ENCODE data around the gene EXOSC2.

Gene EXOSC2

GRCh38 chr9:130698514-130698913 is 4.9 kb downstream of the EXOSC2 start:
- H3K36me3 ChIP-seq (ENCODE audit: control insufficient read depth in 1 of 2, insufficient read depth in 2 of 2, low read length in 2 of 2): peaks cover 50% of the 10 kb centered on the region in 2 donors
- peaks cover 0 to 26% of the 10 kb centered on the region in 2 donors for H3K4me1 ChIP-seq (ENCODE audit: control insufficient read depth in 1 of 2, insufficient read depth in 2 of 2, low read length in 2 of 2)
- no peak overlapping the region for H3K4me3 ChIP-seq (ENCODE audit: low read depth in 1 of 2, low read length in 2 of 2)
- H3K9me3 ChIP-seq (ENCODE audit: control insufficient read depth in 1 of 2, low read length in 2 of 2): no peaks in the 10 kb centered on the region
- no peak overlapping the region for H3K27ac ChIP-seq (ENCODE audit: low read length)
- no peaks in the 10 kb centered on the region for H3K27me3 ChIP-seq (ENCODE audit: low read depth, low read length)

DNA sequence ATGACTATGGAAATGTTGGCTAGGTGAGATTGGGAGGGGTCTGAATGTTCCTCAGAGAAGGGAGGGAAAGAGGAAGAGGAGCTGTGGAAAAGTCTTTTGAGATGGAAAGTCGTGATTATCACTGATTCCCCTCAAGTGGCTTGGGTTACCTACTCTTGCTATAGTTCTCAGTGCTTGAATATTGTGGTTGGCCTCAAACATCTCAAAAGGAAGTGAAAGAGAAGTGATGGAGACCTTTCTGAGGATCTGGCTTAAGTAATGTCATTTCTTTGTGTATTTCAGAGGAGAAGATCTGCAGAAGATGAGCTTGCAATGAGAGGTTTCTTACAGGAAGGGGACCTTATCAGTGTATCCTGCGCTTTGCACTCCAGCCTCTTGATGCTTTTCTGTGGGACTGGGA is 5.5 kb downstream of the EXOSC2 start:
- H3K27me3 ChIP-seq (ENCODE audit: low read depth, low read length): no peaks in the 10 kb centered on the region
- no peaks in the 10 kb centered on the region for H3K9me3 ChIP-seq (ENCODE audit: control insufficient read depth in 1 of 2, low read length in 2 of 2)
- no peak overlapping the region for H3K4me3 ChIP-seq (ENCODE audit: low read depth in 1 of 2, low read length in 2 of 2)
- H3K36me3 ChIP-seq (ENCODE audit: control insufficient read depth in 1 of 2, insufficient read depth in 2 of 2, low read length in 2 of 2): peaks cover 55% of the 10 kb centered on the region in 2 donors
- no peak overlapping the region for H3K27ac ChIP-seq (ENCODE audit: low read length)
- peaks cover 0 to 22% of the 10 kb centered on the region in 2 donors for H3K4me1 ChIP-seq (ENCODE audit: control insufficient read depth in 1 of 2, insufficient read depth in 2 of 2, low read length in 2 of 2)

DNA sequence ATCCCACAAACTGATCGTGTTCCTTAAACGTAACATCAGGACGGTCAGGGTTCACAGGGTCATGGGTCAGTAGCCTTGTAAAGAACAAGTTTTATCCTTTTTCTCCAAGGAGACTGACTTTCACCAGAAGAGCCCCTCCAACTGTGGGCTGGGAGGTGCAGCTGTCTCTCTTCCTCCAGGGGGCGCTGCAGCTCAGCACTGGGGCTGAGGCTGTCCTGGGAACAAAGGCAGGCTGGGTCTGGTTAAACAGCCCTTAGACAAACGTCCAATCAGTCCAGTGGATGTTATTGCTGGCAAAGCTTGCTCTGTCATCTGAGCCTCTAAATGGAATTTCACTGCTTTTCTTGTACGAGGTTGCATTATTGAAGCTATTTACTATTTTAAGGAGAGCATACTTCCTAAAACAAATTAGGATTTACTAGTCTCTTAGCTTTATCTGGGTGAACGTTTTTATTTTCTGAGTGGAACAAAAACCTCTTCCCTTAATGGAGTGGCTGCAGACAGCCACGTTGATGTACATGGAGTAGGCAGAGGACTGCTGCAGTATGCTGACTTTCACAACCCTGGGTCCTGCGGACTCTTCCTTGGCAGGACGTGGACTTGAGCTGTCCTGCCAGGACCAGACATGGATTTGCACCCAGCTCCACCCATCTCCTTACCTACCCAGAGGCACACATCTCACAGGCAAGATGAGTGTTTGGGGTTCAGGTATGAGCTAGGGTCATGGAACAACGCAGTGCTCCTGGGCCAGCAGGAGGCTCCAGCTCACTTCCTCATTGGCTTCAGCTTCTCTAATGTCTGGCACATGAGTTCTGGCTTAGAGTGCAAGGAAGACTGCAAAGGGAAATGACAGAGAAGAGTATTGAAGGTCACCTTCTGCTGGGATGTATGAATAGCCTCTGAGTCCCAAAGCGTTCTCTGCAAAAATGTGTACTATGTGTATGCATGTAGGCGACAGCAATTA is 7.8 kb downstream of the EXOSC2 start:
- peaks cover 0 to 7% of the 10 kb centered on the region in 2 donors for H3K4me1 ChIP-seq (ENCODE audit: control insufficient read depth in 1 of 2, insufficient read depth in 2 of 2, low read length in 2 of 2)
- H3K36me3 ChIP-seq (ENCODE audit: control insufficient read depth in 1 of 2, insufficient read depth in 2 of 2, low read length in 2 of 2): peaks cover 48 to 55% of the 10 kb centered on the region in 2 donors
- H3K9me3 ChIP-seq (ENCODE audit: control insufficient read depth in 1 of 2, low read length in 2 of 2): no peaks in the 10 kb centered on the region
- no peak overlapping the region for H3K4me3 ChIP-seq (ENCODE audit: low read depth in 1 of 2, low read length in 2 of 2)
- H3K27ac ChIP-seq (ENCODE audit: low read length): no peak overlapping the region
- H3K27me3 ChIP-seq (ENCODE audit: low read depth, low read length): no peaks in the 10 kb centered on the region

DNA sequence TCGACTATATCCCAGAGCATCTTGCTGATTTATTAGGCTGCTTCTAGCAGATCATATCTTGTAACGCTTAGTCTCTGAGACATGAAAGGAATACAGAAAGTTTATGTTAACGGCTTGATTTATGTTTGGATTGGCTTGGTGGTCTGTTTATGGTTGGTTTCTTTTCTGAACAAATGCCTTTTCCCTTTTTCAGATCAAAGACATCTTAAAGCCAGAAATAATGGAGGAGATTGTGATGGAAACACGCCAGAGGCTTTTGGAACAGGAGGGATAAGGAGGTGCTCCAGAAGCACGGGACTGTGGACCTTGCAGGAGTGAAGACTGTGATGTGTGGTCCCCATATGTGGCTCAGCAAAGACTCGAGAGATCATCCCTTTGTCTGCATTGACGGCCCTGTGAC is 9.9 kb downstream of the EXOSC2 start:
- Histone ChIP-seq H3K36me3 (ENCODE audit: control insufficient read depth in 1 of 2, insufficient read depth in 2 of 2, low read length in 2 of 2) (peaks cover 29 to 38% of the 10 kb centered on the region in 2 donors), H3K27ac (ENCODE audit: low read length) (no peak overlapping the region), H3K9me3 (ENCODE audit: control insufficient read depth in 1 of 2, low read length in 2 of 2) (no peaks in the 10 kb centered on the region)

DNA sequence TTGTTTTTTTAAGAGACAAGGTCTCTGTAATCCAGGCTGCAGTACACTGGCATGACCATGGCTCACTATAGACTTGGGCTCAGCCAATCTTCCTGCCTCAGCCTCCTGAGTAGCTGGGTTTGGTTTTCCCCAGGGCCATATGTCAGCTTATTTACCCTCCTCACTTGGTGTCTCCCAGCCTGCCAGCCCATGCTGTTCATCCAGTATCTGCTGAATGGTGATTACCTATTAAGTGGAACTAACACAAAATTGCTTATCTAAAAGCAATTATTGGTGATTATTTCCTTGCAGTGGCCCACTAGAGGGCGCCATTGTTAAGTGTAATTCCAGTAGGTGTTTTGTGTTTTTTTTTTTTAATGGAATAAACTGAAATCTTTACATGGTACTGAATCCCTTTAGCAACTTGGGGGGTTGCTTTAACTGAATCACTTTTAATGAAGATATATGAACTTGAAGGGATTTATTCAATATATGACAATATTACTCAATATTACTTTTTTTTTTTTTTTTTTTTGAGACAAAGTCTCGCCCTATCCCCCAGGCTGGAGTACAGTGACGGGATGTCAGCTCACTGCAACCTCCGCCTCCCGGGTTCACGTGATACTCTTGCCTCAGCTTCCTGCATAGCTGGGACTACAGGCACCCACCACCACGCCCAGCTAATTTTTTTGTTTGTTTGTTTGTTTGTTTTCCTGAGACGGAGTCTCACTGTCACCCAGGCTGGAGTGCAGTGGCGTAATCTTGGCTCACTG is 13.8 kb downstream of the EXOSC2 start:
- Histone ChIP-seq H3K27ac (ENCODE audit: low read length) (no peak overlapping the region), H3K27me3 (ENCODE audit: low read depth, low read length) (no peaks in the 10 kb centered on the region), H3K4me1 (ENCODE audit: control insufficient read depth in 1 of 2, insufficient read depth in 2 of 2, low read length in 2 of 2) (no peaks in the 10 kb centered on the region), H3K9me3 (ENCODE audit: control insufficient read depth in 1 of 2, low read length in 2 of 2) (no peaks in the 10 kb centered on the region), H3K36me3 (ENCODE audit: control insufficient read depth in 1 of 2, insufficient read depth in 2 of 2, low read length in 2 of 2) (peaks cover 12 to 23% of the 10 kb centered on the region in 2 donors), H3K4me3 (ENCODE audit: low read depth in 1 of 2, low read length in 2 of 2) (no peak overlapping the region)

More for the DNA sequence above, 9.9 kb downstream of the EXOSC2 start:
- Histone ChIP-seq H3K4me3 (ENCODE audit: low read depth in 1 of 2, low read length in 2 of 2) (no peak overlapping the region), H3K27me3 (ENCODE audit: low read depth, low read length) (no peaks in the 10 kb centered on the region), H3K4me1 (ENCODE audit: control insufficient read depth in 1 of 2, insufficient read depth in 2 of 2, low read length in 2 of 2) (peaks cover 0 to 7% of the 10 kb centered on the region in 2 donors)

DNA sequence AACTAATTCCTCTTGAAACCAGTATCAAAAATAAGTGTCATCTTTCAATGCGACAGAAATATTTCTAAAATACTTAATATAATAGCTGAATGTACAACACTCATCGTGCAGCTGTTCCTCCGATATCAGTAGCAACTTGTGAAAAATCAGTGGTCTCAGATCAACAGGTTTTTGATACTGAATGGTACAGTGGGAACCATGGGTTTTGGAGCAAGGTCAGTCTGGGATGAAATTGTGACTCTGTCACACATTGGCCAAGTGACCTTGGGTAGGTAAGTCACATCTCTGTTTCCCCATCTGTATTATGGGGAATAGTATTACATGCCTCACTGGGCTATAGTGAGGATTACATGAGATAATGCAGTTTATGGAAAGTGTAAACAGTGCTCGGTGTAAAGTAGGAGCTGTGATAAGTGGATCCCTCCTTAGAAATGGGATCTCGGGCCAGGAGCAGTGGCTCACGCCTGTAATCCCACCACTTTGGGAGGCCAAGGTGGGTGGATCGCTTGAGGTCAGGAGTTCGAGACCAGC is 17.3 kb downstream of the EXOSC2 start:
- Histone ChIP-seq H3K9me3 (ENCODE audit: control insufficient read depth in 1 of 2, low read length in 2 of 2) (no peaks in the 10 kb centered on the region), H3K27me3 (ENCODE audit: low read depth, low read length) (no peaks in the 10 kb centered on the region), H3K36me3 (ENCODE audit: control insufficient read depth in 1 of 2, insufficient read depth in 2 of 2, low read length in 2 of 2) (no peaks in the 10 kb centered on the region), H3K4me3 (ENCODE audit: low read depth in 1 of 2, low read length in 2 of 2) (no peak overlapping the region), H3K27ac (ENCODE audit: low read length) (no peak overlapping the region), H3K4me1 (ENCODE audit: control insufficient read depth in 1 of 2, insufficient read depth in 2 of 2, low read length in 2 of 2) (peaks cover 0 to 6% of the 10 kb centered on the region in 2 donors)

GRCh38 chr9:130711469-130711868 is 17.9 kb downstream of the EXOSC2 start:
- no peak overlapping the region for H3K4me3 ChIP-seq (ENCODE audit: low read depth in 1 of 2, low read length in 2 of 2)
- no peaks in the 10 kb centered on the region for H3K27me3 ChIP-seq (ENCODE audit: low read depth, low read length)
- H3K4me1 ChIP-seq (ENCODE audit: control insufficient read depth in 1 of 2, insufficient read depth in 2 of 2, low read length in 2 of 2): peaks cover 0 to 6% of the 10 kb centered on the region in 2 donors
- H3K36me3 ChIP-seq (ENCODE audit: control insufficient read depth in 1 of 2, insufficient read depth in 2 of 2, low read length in 2 of 2): no peaks in the 10 kb centered on the region
- no peak overlapping the region for H3K27ac ChIP-seq (ENCODE audit: low read length)
- H3K9me3 ChIP-seq (ENCODE audit: control insufficient read depth in 1 of 2, low read length in 2 of 2): no peaks in the 10 kb centered on the region

DNA sequence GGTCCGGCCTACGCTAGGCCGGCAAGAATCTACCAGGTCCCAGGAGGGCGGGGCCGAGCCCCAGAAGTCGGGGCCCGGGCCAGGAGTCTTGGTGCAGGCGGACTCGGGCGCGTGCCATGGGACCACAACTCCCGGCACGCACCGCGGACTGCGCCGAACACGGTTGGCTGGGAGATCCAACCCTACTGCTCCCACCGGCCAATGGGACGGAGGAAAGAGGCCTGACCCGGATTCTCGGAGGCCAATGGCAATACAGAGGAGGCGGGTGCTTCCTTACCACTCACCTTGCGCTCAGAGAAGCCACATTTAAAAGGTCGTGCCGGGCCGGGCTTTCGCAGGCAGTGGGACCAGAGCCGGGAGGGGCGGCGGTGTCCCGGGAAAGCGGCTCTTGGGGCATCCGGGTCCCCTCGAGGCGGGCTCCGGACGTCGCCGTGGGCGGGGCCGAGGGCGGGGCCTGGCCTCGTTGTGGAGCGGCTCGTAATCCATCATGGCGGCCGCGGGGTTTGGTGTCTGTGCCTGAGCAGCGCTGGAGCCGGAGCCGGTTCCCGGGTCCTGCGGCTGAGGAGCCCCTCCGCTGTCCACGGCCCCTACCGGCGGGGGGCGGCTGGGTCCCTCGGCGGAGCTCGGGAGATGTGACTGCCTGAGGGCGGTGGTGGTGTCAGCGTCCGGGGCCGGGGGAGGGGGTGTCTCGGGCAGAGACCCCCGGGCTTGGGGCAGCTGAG is 19.1 kb downstream of the EXOSC2 start:
- H3K36me3 ChIP-seq (ENCODE audit: control insufficient read depth in 1 of 2, insufficient read depth in 2 of 2, low read length in 2 of 2): no peaks in the 10 kb centered on the region
- H3K9me3 ChIP-seq (ENCODE audit: control insufficient read depth in 1 of 2, low read length in 2 of 2): no peaks in the 10 kb centered on the region
- peak overlapping the region; percentile 73 for H3K27ac ChIP-seq (ENCODE audit: low read length)
- peak overlapping the region; percentile 75 to 78 for H3K4me3 ChIP-seq (ENCODE audit: low read depth in 1 of 2, low read length in 2 of 2)
- peaks cover 0 to 6% of the 10 kb centered on the region in 2 donors for H3K4me1 ChIP-seq (ENCODE audit: control insufficient read depth in 1 of 2, insufficient read depth in 2 of 2, low read length in 2 of 2)
- no peaks in the 10 kb centered on the region for H3K27me3 ChIP-seq (ENCODE audit: low read depth, low read length)

DNA sequence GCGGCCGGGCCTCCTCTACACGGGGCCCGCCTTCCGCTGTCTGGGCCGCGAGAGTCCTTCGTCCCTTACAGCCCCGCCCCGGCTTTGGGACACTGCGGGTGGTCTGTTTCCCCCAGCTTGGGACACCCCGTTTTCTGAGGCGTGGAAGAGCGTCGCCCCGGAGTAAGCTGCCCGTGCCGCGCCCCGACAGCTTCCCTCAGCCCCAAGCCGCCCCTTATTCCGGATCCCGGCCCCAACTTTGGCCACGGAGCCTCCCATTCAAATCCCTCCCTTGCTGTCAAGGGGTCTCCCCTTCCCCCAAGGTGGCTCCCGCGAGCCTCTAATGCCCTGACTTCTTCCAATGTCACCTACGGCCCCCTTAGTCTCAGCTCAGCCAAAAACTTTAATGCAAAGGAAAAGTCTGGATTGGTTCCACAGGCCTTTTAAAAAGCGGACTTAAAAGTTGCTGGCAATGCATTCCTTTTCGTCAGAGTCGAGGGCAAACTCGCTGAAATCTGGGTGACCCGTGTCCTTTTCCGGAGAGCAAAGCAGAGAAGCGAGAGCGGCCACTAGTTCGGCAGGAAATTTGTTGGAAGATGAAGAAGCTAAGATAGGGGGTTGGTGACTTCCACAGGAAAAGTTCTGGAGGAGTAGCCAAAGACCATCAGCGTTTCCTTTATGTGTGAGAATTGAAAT is 19.8 kb downstream of the EXOSC2 start:
- Histone ChIP-seq H3K36me3 (ENCODE audit: control insufficient read depth in 1 of 2, insufficient read depth in 2 of 2, low read length in 2 of 2) (no peaks in the 10 kb centered on the region), H3K27ac (ENCODE audit: low read length) (peak overlapping the region; percentile 73), H3K9me3 (ENCODE audit: control insufficient read depth in 1 of 2, low read length in 2 of 2) (no peaks in the 10 kb centered on the region), H3K4me1 (ENCODE audit: control insufficient read depth in 1 of 2, insufficient read depth in 2 of 2, low read length in 2 of 2) (peaks cover 0 to 6% of the 10 kb centered on the region in 2 donors), H3K27me3 (ENCODE audit: low read depth, low read length) (no peaks in the 10 kb centered on the region), H3K4me3 (ENCODE audit: low read depth in 1 of 2, low read length in 2 of 2) (peak overlapping the region; percentile 75 to 78)

GRCh38 chr9:130714586-130715110 is 21.1 kb downstream of the EXOSC2 start:
- no peaks in the 10 kb centered on the region for H3K27me3 ChIP-seq (ENCODE audit: low read depth, low read length)
- peaks cover 0 to 6% of the 10 kb centered on the region in 2 donors for H3K4me1 ChIP-seq (ENCODE audit: control insufficient read depth in 1 of 2, insufficient read depth in 2 of 2, low read length in 2 of 2)
- H3K9me3 ChIP-seq (ENCODE audit: control insufficient read depth in 1 of 2, low read length in 2 of 2): no peaks in the 10 kb centered on the region
- H3K27ac ChIP-seq (ENCODE audit: low read length): peak overlapping the region; percentile 73
- H3K4me3 ChIP-seq (ENCODE audit: low read depth in 1 of 2, low read length in 2 of 2): peak overlapping the region; percentile 75 to 78
- no peaks in the 10 kb centered on the region for H3K36me3 ChIP-seq (ENCODE audit: control insufficient read depth in 1 of 2, insufficient read depth in 2 of 2, low read length in 2 of 2)
